Endothelial cell of umbilical vein (primary cell): ENCODE results near the gene OR5I1. TPM values are rescaled to one million over a fixed set of nuclear protein-coding genes. Genes with fewer than 3 reads are reported as not detected.

Experiments used
- BruUV-seq: library from RNA; stranded (reverse); fragments of 400-500 nt; replicated peaks from 2 replicates; lab custom pipeline; 2021; lab: Mats Ljungman, UMichigan
- CTCF ChIA-PET: fragments of 300-600, 350-600 bp; sonication (Branson Sonifier 250); formaldehyde crosslinking; loops from one replicate; lab custom pipeline; 2021; ENCODE audit warnings: antibody characterized with exemption, inconsistent platforms; lab: Charles Lee
- POLR2A ChIA-PET: fragments of 300-600, 350-600 bp; sonication (Branson Sonifier 250); formaldehyde crosslinking; loops from one replicate; lab custom pipeline; 2021; ENCODE audit warnings: antibody characterized with exemption, inconsistent platforms; lab: Charles Lee
- DNase-seq: peaks from one replicate; pipeline ENCODE4 v3.0.0-alpha.2; 2011; ENCODE audit warnings: low read depth, low spot score
- FAIRE-seq: peaks from 2 replicates; lab custom pipeline; 2011; peaks lifted over from hg19 to GRCh38; lab: Jason Lieb, UNC
- H2AFZ ChIP-seq: 2 replicates; pipeline ENCODE4 v1.6.0; 2012; ENCODE audit warnings: low read depth, low read length, control low read depth, inconsistent platforms
- H3K27ac ChIP-seq: 2 replicates; pipeline ENCODE4 v1.5.1; 2011; ENCODE audit warnings: low read depth, mild to moderate bottlenecking, control low read depth, low read length, moderate library complexity; ENCODE audit not compliant: insufficient read depth
- H3K27me3 ChIP-seq, 2 experiments: 2 replicates each; pipeline versions ENCODE4 v1.6.0 to v1.6.1; 2011; ENCODE audit warnings: low read length in 2 of 2, mixed read lengths in 1 of 2; ENCODE audit not compliant: control insufficient read depth in 2 of 2, insufficient read depth in 2 of 2
- H3K36me3 ChIP-seq, 2 experiments: 2 replicates in 1 of 2; 3 replicates in 1 of 2; pipeline ENCODE4 v1.5.1; 2011; ENCODE audit warnings: low read length in 2 of 2, mild to moderate bottlenecking in 1 of 2, moderate library complexity in 1 of 2; ENCODE audit not compliant: control insufficient read depth in 2 of 2, insufficient read depth in 2 of 2; ENCODE audit errors: extremely low read depth in 1 of 2
- H3K4me1 ChIP-seq: 3 replicates; pipeline ENCODE4 v1.5.1; 2011; ENCODE audit warnings: mild to moderate bottlenecking, low read length; ENCODE audit not compliant: control insufficient read depth, insufficient read depth; ENCODE audit errors: extremely low read depth
- H3K4me2 ChIP-seq: 2 replicates; pipeline ENCODE4 v1.6.1; 2011; ENCODE audit warnings: low read length, control low read depth, mixed read lengths; ENCODE audit not compliant: insufficient read depth
- H3K4me3 ChIP-seq, 3 experiments: fragments of 200-600 bp in 1 of 3; sonication (generic), shearing (Covaris generic) in 1 of 3; replicated peaks in 1 of 3; 2 replicates each; pipeline ENCODE4 v1.5.1; 2011 to 2016; ENCODE audit warnings: control low read depth in 3 of 3, low read length in 3 of 3, mild to moderate bottlenecking in 2 of 3, inconsistent platforms in 1 of 3, low read depth in 1 of 3, moderate library complexity in 1 of 3; ENCODE audit not compliant: insufficient read depth in 1 of 3
- H3K79me2 ChIP-seq: 2 replicates; pipeline ENCODE4 v1.6.0; 2012; ENCODE audit warnings: low read length, inconsistent platforms; ENCODE audit not compliant: control insufficient read depth, insufficient read depth
- H3K9ac ChIP-seq: replicated peaks from 2 replicates; pipeline ENCODE3; 2011; ENCODE audit warnings: low read length, control low read depth; ENCODE audit not compliant: insufficient read depth; ENCODE audit errors: extremely low read depth
- H3K9me1 ChIP-seq: replicated peaks from 3 replicates; pipeline ENCODE4 v1.6.0; 2011; ENCODE audit warnings: mild to moderate bottlenecking, low read length; ENCODE audit not compliant: control insufficient read depth, insufficient read depth; ENCODE audit errors: extremely low read depth
- H3K9me3 ChIP-seq: replicated peaks from 2 replicates; pipeline ENCODE4 v1.5.1; 2012; ENCODE audit warnings: low read length, inconsistent platforms; ENCODE audit not compliant: control insufficient read depth, insufficient read depth
- H4K20me1 ChIP-seq: replicated peaks from 2 replicates; pipeline ENCODE3; 2011; ENCODE audit warnings: mild to moderate bottlenecking, low read length; ENCODE audit not compliant: control insufficient read depth, insufficient read depth; ENCODE audit errors: extremely low read depth
- CTCF ChIP-seq, 2 donors: IDR thresholded peaks; 1 replicate in 1 of 2; 2 replicates in 1 of 2; pipeline ENCODE4 v1.5.1; 2011; ENCODE audit warnings: low read length in 2 of 2, mild to moderate bottlenecking in 2 of 2, moderate library complexity in 2 of 2, control low read depth in 1 of 2, inconsistent platforms in 1 of 2, low read depth in 1 of 2; ENCODE audit not compliant: insufficient read depth in 1 of 2; ENCODE audit errors: extremely low read depth in 1 of 2
- EZH2 ChIP-seq: IDR thresholded peaks from 2 replicates; pipeline ENCODE4 v1.6.1; 2012; ENCODE audit warnings: borderline replicate concordance, low read depth, mild to moderate bottlenecking, moderate library complexity, low read length, inconsistent platforms; ENCODE audit not compliant: severe bottlenecking
- FOS ChIP-seq: IDR thresholded peaks from 2 replicates; pipeline ENCODE4 v1.6.1; 2011; ENCODE audit warnings: mild to moderate bottlenecking, low read length, moderate library complexity, borderline replicate concordance; ENCODE audit not compliant: insufficient read depth
- GATA2 ChIP-seq: IDR thresholded peaks from 2 replicates; pipeline ENCODE4 v1.7.0; 2011; ENCODE audit warnings: low read depth, mild to moderate bottlenecking, moderate library complexity, mixed read lengths, low read length; ENCODE audit not compliant: insufficient read length, insufficient read depth
- JUN ChIP-seq: IDR thresholded peaks from 2 replicates; pipeline ENCODE4 v1.6.1; 2011; ENCODE audit warnings: borderline replicate concordance, low read depth; ENCODE audit not compliant: insufficient read length, insufficient read depth
- MYC ChIP-seq: IDR thresholded peaks from one replicate; pipeline ENCODE4 v1.6.1; 2011; ENCODE audit warnings: mild to moderate bottlenecking, low read depth, low read length
- POLR2A ChIP-seq: IDR thresholded peaks from 2 replicates; pipeline ENCODE4 v1.6.1; 2012; ENCODE audit warnings: low read depth, mild to moderate bottlenecking, control low read depth, low read length
- POLR2AphosphoS5 ChIP-seq: IDR thresholded peaks from 2 replicates; pipeline ENCODE4 v1.6.1; 2012; ENCODE audit warnings: low read depth, mild to moderate bottlenecking, control low read depth, low read length, moderate library complexity; ENCODE audit not compliant: insufficient read depth
- dilution Hi-C: fragments of 300-500 bp; cut with MboI; formaldehyde crosslinking; loops from one replicate; pipeline ENCODE4 v1.15.0; 2019; ENCODE audit warnings: low sequenced_read_pairs; ENCODE audit not compliant: extremely low pct_ligation_motif_present
- intact Hi-C: fragments of 100-400 bp; cut with micrococcal nuclease; formaldehyde crosslinking; loops from one replicate; pipeline ENCODE4 v1.10.0; 2022
- polyA plus RNA-seq, 4 experiments: library from polyadenylated mRNA; depleted of rRNA in 3 of 4; stranded (reverse) in 3 of 4; unstranded in 1 of 4; fragments of >200 nt; gene quantifications; 2 replicates each; pipeline versions ENCODE4 v1.2.1 to v1.2.3, GENCODE V29; 2011 to 2012; ENCODE audit warnings: missing spikeins in 1 of 4
- total RNA-seq: library from RNA; stranded (reverse); gene quantifications from 2 replicates; pipeline ENCODE4 v1.2.3, GENCODE V29; 2021

Gene OR5I1
- total and polyA plus RNA-seq, 2 donors (not counting 3 experiments of a cell fraction or from before 2014, with no cell fraction given): not detected

GRCh38 chr11:55949330-55949729 is 13.1 kb upstream of the OR5I1 start:
- Histone ChIP-seq H3K9ac (no peak overlapping the region), H3K36me3 (no peaks in the 10 kb centered on the region), H3K9me1 (no peaks in the 10 kb centered on the region), H3K27ac (no peak overlapping the region), H4K20me1 (no peaks in the 10 kb centered on the region), H3K4me2 (no peak overlapping the region), H3K4me1 (no peaks in the 10 kb centered on the region), H3K79me2 (no peaks in the 10 kb centered on the region), H3K9me3 (peaks cover 4% of the 10 kb centered on the region), H2AFZ (no peak overlapping the region), H3K27me3 (no peaks in the 10 kb centered on the region), H3K4me3 (no peak overlapping the region)
- DNase-seq (no peak), FAIRE-seq (no peak)
- TF ChIP-seq POLR2A (no peak), JUN (no peak), CTCF (IDR thresholded peaks at IDR 0.05; ENCODE audit: extremely low read depth in 1 of 2, insufficient read depth in 1 of 2, low read depth in 1 of 2, low read length in 2 of 2) (no peak)
- dilution Hi-C loops: no loop called here
- BruUV-seq: no TSS peak
- ChIA-PET CTCF (no interaction called here), POLR2A (no interaction called here)
- intact Hi-C loops: no loop called here

- dilution Hi-C loops: no loop called here
Measured at GRCh38 chr11:55942785-55943392, 6.7 kb upstream of the OR5I1 start.

More at GRCh38 chr11:55942785-55943392, 6.7 kb upstream of the OR5I1 start:
- DNase-seq (peak; percentile 10), FAIRE-seq (no peak)
- TF ChIP-seq POLR2A: no peak
- TF ChIP-seq POLR2AphosphoS5: no peak
- TF ChIP-seq EZH2: no peak
- TF ChIP-seq MYC: no peak
- TF ChIP-seq FOS: no peak
- TF ChIP-seq CTCF (IDR thresholded peaks at IDR 0.05; ENCODE audit: extremely low read depth in 1 of 2, insufficient read depth in 1 of 2, low read depth in 1 of 2, low read length in 2 of 2): no peak
- TF ChIP-seq GATA2: no peak
- TF ChIP-seq JUN: no peak
- Histone ChIP-seq H3K4me1 (no peaks in the 10 kb centered on the region), H3K4me2 (no peak overlapping the region), H3K27me3 (no peaks in the 10 kb centered on the region), H3K36me3 (no peaks in the 10 kb centered on the region), H3K4me3 (no peak overlapping the region), H2AFZ (no peak overlapping the region), H4K20me1 (no peaks in the 10 kb centered on the region), H3K9me1 (no peaks in the 10 kb centered on the region), H3K79me2 (no peaks in the 10 kb centered on the region), H3K9ac (no peak overlapping the region), H3K27ac (no peak overlapping the region), H3K9me3 (no peaks in the 10 kb centered on the region)
- POLR2A ChIA-PET: no interaction called here
- CTCF ChIA-PET: no interaction called here
- no TSS peak for BruUV-seq
- intact Hi-C loops: loop anchor here (2.0 kb wide), 1 partner anchor 840 kb away; no protein-coding TSS in a partner anchor
